ENCODE results near the gene TIMM17B. TPM values are rescaled to one million over a fixed set of nuclear protein-coding genes. Genes with fewer than 3 reads are reported as not detected.

Gene TIMM17B
- total RNA-seq, 3 donors from 2014 or later = 32.3 to 40.8 (median 35.4) TPM

DNA sequence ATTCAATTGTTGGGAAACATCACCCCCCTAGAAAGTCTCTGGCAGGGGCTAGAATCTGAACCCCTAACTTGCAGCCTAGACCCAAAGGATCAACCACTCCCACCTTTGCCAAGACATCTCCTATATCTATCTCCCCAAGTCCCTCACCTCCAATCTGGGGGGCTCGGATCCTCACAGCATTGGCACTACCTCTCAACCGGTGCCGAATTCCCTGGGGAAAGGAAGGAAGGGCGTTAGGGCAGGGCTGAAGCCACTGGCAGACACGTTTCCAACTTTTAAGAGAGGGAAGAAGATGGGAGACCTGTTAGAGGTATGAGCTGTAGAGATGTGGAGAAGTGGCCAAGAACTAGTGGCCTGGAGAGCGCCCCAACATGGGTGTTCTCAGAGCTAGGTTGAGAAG is 2.7 kb downstream of the TIMM17B start:
- TF ChIP-seq POLR2A (IDR thresholded peaks at IDR 0.05) (no peak), POLR2AphosphoS5 (IDR thresholded peaks at IDR 0.05) (no peak)
- TF ChIP-seq, protein P1, sequence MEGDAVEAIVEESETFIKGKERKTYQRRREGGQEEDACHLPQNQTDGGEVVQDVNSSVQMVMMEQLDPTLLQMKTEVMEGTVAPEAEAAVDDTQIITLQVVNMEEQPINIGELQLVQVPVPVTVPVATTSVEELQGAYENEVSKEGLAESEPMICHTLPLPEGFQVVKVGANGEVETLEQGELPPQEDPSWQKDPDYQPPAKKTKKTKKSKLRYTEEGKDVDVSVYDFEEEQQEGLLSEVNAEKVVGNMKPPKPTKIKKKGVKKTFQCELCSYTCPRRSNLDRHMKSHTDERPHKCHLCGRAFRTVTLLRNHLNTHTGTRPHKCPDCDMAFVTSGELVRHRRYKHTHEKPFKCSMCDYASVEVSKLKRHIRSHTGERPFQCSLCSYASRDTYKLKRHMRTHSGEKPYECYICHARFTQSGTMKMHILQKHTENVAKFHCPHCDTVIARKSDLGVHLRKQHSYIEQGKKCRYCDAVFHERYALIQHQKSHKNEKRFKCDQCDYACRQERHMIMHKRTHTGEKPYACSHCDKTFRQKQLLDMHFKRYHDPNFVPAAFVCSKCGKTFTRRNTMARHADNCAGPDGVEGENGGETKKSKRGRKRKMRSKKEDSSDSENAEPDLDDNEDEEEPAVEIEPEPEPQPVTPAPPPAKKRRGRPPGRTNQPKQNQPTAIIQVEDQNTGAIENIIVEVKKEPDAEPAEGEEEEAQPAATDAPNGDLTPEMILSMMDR (IDR thresholded peaks at IDR 0.05) = no peak
- H3K4me1 ChIP-seq = no peaks in the 10 kb centered on the region
- peaks cover 0 to 30% of the 10 kb centered on the region in 2 donors for H3K27me3 ChIP-seq
- H3K36me3 ChIP-seq = no peaks in the 10 kb centered on the region
- no peak overlapping the region for H3K27ac ChIP-seq
- H3K4me3 ChIP-seq = no peak overlapping the region
- intact Hi-C loops (cut with DNase I; ENCODE audit: low total_unique reads) = loop anchor here (10.0 kb wide), 1 partner anchor 220 kb away; no protein-coding TSS in a partner anchor
- no peak for DNase-seq (ENCODE audit: low spot score in 2 of 2)
- no peaks in the 10 kb centered on the region for H3K9me3 ChIP-seq

DNA sequence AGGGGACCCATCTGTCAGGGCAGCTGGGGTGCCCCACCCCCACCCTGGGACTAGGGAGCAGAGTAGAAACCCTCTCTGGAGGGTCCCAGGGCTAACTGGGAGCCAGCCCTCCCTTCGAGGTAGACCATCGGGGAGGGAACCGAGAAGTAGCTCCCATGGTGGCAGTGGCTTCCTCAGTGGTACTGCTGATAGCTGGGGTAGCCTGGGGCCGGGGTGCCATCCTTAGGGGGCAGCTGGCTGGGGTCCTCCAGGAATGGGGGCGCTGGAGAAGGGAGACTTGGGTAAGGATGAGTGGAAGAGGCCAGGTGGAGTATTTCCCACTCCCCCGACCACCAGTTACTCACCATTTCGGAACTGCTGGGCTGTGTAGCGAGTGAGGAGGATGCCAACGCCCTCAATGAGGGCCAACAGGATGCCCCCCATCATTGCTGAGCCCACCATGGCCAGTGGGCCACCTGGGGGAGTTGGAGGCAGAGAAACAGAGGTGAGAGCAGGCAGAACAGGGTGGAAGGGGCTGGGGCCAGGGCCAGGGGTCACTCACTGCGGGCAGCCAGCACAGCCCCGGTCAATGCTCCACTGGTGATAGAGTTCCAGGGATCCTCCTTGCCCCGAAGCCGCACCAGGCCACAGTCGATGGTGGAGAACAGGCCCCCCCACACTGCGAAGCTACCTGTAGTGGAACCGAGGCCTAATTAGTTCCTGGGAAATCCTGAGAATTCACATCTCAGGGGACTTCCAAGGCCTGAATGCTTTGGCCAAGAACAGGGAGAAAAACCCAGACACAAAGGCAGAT is 3.8 kb downstream of the TIMM17B start:
- Histone ChIP-seq H3K27me3 (peaks cover 0 to 30% of the 10 kb centered on the region in 2 donors), H3K4me3 (no peak overlapping the region), H3K27ac (no peak overlapping the region), H3K9me3 (no peaks in the 10 kb centered on the region), H3K4me1 (no peaks in the 10 kb centered on the region), H3K36me3 (no peaks in the 10 kb centered on the region)
- DNase-seq (ENCODE audit: low spot score in 2 of 2) = no peak
- intact Hi-C loops (cut with DNase I; ENCODE audit: low total_unique reads) = loop anchor here (10.0 kb wide), 1 partner anchor 219 kb away; no protein-coding TSS in a partner anchor
- TF ChIP-seq, protein P1 (IDR thresholded peaks at IDR 0.05) = no peak
- TF ChIP-seq POLR2A (IDR thresholded peaks at IDR 0.05) (no peak), POLR2AphosphoS5 (IDR thresholded peaks at IDR 0.05) (no peak)

DNA sequence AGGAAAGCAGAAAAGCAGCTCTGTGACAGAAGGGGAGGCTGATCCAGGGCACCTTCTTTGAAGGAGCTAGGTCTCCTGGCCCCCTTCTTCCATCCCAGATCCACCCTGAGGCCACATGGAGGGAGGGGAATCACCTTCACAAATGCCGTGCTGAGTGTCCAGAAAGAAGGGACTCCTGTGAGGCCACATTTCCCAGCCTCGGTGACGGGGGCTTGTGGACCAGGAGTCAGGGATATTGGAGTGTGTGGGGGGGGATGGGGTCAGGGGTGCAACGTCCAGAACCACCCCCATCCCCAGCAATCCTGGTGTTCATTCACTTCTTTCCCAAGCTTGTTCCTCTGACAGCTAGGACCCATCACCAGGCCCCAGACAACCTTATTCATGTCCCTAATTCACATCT is 4.7 kb downstream of the TIMM17B start:
- no peak for DNase-seq (ENCODE audit: low spot score in 2 of 2)
- Histone ChIP-seq H3K9me3 (no peaks in the 10 kb centered on the region), H3K27me3 (peaks cover 0 to 30% of the 10 kb centered on the region in 2 donors), H3K4me1 (no peaks in the 10 kb centered on the region), H3K27ac (no peak overlapping the region), H3K36me3 (no peaks in the 10 kb centered on the region), H3K4me3 (no peak overlapping the region)
- intact Hi-C loops (cut with DNase I; ENCODE audit: low total_unique reads) = loop anchor here (10.0 kb wide), 1 partner anchor 218 kb away; no protein-coding TSS in a partner anchor
- TF ChIP-seq POLR2AphosphoS5 (IDR thresholded peaks at IDR 0.05) = no peak
- TF ChIP-seq POLR2A (IDR thresholded peaks at IDR 0.05) = no peak
- TF ChIP-seq, protein P1 (IDR thresholded peaks at IDR 0.05) = no peak

DNA sequence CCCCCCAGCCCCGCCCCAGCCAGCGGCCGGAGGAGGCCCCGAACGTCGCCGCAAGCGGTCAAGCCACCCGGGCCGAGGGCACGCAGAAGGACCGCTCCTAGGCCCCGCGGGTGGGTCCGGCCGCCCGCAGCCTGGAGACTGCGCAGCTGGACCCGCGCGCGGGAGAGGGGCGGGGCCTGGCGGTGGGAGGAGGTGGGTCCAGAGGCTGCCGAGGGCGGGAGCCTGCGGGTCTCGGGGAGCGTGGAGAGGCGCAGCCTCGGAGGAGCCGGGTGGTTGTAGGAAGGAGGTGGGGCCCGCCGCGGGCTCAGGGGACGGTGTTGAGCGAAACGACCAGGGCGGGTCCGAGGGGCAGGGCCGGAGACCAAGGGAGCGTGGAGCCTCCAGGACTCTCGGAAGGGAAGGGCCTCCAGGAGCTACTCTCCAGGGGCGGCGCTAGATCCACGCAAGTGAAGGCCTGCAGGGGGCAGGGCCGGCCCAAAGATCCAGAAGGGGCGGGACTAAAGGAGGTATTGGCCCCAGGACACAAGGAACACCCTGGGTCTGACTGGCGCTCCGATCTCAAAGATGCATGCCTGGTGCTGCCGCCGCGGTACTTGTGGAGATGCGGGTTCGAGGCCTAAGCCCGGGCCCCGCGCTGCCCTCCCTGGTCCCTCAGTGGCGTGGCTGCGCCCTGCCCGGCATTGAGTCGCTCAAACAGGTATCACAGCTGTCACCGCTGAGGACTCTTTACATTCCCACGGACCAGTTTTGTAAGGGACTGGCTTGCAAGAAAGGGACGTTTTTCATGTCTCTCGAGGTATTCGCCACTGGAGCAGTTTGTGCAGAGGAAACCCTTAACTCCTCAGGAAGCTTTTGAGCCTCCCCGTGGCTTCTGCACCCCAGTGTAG is 5.9 kb downstream of the TIMM17B start:
- TF ChIP-seq POLR2AphosphoS5 (IDR thresholded peaks at IDR 0.05) = peak in 1 of 3 donors; percentile 18
- TF ChIP-seq POLR2A (IDR thresholded peaks at IDR 0.05) = peak; percentile 11
- TF ChIP-seq, protein P1 (IDR thresholded peaks at IDR 0.05) = peak in 2 of 3 donors; percentile 11 to 37
- H3K9me3 ChIP-seq = no peaks in the 10 kb centered on the region
- intact Hi-C loops (cut with DNase I; ENCODE audit: low total_unique reads) = loop anchor here (10.0 kb wide), 1 partner anchor 217 kb away; no protein-coding TSS in a partner anchor
- no peaks in the 10 kb centered on the region for H3K4me1 ChIP-seq
- peaks cover 0 to 35% of the 10 kb centered on the region in 2 donors for H3K27me3 ChIP-seq
- peak overlapping the region; percentile 83 to 85 for H3K27ac ChIP-seq
- H3K4me3 ChIP-seq = peak overlapping the region; percentile 59 to 86 (median 64)
- no peaks in the 10 kb centered on the region for H3K36me3 ChIP-seq
- DNase-seq (ENCODE audit: low spot score in 2 of 2) = peak; percentile 82

All from breast epithelium (tissue), 4 donors.